ENCODE results near the gene PRDX5.

Gene PRDX5

GRCh38 chr11:64296830-64297698 lies 20.9 kb upstream of the PRDX5 start:
- no peak for TF ChIP-seq CTCF (IDR thresholded peaks at IDR 0.05)
- Histone ChIP-seq H3K36me3 (no peaks in the 10 kb centered on the region), H3K4me3 (ENCODE audit: low read depth in 1 of 2, low read length in 1 of 2) (no peak overlapping the region), H3K27me3 (peaks cover 97% of the 10 kb centered on the region), H3K4me1 (ENCODE audit: control insufficient read depth in 1 of 2, insufficient read depth in 1 of 2, low read depth in 1 of 2, low read length in 1 of 2) (peaks cover 20 to 34% of the 10 kb centered on the region in 2 experiments), H3K9me3 (no peaks in the 10 kb centered on the region), H3K27ac (no peak overlapping the region)

- Histone ChIP-seq H3K27me3 (peaks cover 95% of the 10 kb centered on the region), H3K4me1 (ENCODE audit: control insufficient read depth in 1 of 2, insufficient read depth in 1 of 2, low read depth in 1 of 2, low read length in 1 of 2) (peaks cover 20 to 27% of the 10 kb centered on the region in 2 experiments), H3K4me3 (ENCODE audit: low read depth in 1 of 2, low read length in 1 of 2) (no peak overlapping the region)
These were observed 20.1 kb upstream of the PRDX5 start for GRCh38 chr11:64297699-64298358.

GRCh38 chr11:64298966-64299846 lies 18.7 kb upstream of the PRDX5 start:
- peak overlapping the region in 1 of 2 experiments; percentile 53 for H3K4me3 ChIP-seq (ENCODE audit: low read depth in 1 of 2, low read length in 1 of 2)
- no peaks in the 10 kb centered on the region for H3K9me3 ChIP-seq
- H3K27ac ChIP-seq, result no peak overlapping the region
- H3K36me3 ChIP-seq, result no peaks in the 10 kb centered on the region
- H3K27me3 ChIP-seq, result peaks cover 86% of the 10 kb centered on the region
- H3K4me1 ChIP-seq (ENCODE audit: control insufficient read depth in 1 of 2, insufficient read depth in 1 of 2, low read depth in 1 of 2, low read length in 1 of 2), result peaks cover 25 to 32% of the 10 kb centered on the region in 2 experiments
- TF ChIP-seq CTCF (IDR thresholded peaks at IDR 0.05), result no peak

More at GRCh38 chr11:64297699-64298358, 20.1 kb upstream of the PRDX5 start:
- Histone ChIP-seq H3K9me3 (no peaks in the 10 kb centered on the region), H3K27ac (no peak overlapping the region), H3K36me3 (no peaks in the 10 kb centered on the region)
- no peak for TF ChIP-seq CTCF (IDR thresholded peaks at IDR 0.05)

GRCh38 chr11:64299847-64300648 lies 17.9 kb upstream of the PRDX5 start, which contains the start of gene CATSPERZ:
CATSPERZ (plus strand) TSS chr11:64300358; CDS start chr11:64300411, 53 bp downstream.
- H3K36me3 ChIP-seq, result no peaks in the 10 kb centered on the region
- H3K27ac ChIP-seq, result peak within 1 kb of the TSS; percentile 54
- no peaks in the 10 kb centered on the region for H3K9me3 ChIP-seq
- peaks cover 78% of the 10 kb centered on the region for H3K27me3 ChIP-seq
- peaks cover 30 to 40% of the 10 kb centered on the region in 2 experiments for H3K4me1 ChIP-seq (ENCODE audit: control insufficient read depth in 1 of 2, insufficient read depth in 1 of 2, low read depth in 1 of 2, low read length in 1 of 2)
- TF ChIP-seq CTCF (IDR thresholded peaks at IDR 0.05), result no peak
- H3K4me3 ChIP-seq (ENCODE audit: low read depth in 1 of 2, low read length in 1 of 2), result peak within 1 kb of the TSS; percentile 53 to 54
